HG03108 (cell line): ENCODE measurements around the gene CNTN5.
"Not testable (repeated sequence)": the region's sequence is repeated elsewhere in the genome, so short reads cannot be mapped to it uniquely, and the experiment has no call there.

Source experiments
- ATAC-seq: cut with Tn5 transposase; IDR thresholded peaks from one replicate; pipeline ENCODE4 v1.9.1; 2021; ENCODE audit warnings: moderate library complexity; ENCODE audit not compliant: unreplicated experiment

CNTN5 gene

DNA sequence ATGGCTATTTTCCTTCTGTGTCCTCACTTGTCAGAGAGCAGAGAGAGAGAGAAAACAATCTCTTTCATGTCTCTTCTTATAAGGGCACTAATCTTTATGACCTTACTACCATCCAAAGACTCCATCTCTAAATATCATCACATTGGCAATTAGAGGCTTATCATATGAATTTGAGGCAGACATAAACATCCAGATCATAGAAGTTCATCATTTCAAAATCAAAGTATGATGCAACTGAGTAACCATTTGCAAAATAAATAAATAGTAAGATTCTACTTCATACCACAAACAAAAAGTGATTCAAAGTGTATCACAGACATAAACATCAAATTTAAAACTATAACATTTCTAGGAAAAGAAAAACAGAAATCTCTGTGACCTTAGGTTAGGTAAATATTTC is 1161.6 kb downstream of the CNTN5 start:
- no peak for ATAC-seq

DNA sequence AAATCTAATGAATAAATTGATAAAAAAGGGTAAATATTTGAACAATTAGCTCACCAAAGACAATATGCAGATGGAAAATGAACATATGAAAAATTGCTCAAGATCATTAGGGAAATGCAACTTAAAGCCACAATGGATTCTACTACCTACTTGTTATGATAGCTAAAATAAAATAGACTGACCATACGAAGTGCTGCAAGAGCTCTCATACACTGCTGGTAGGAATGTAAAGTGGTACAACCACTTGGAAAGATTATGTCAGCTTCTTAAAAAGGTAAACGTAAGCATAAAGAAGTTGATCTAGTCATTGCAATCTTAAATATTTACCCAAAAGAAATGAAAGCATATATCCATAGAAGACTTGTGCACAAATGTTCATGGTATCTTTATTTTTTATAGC is 1162.2 kb downstream of the CNTN5 start:
- ATAC-seq: no peak

DNA sequence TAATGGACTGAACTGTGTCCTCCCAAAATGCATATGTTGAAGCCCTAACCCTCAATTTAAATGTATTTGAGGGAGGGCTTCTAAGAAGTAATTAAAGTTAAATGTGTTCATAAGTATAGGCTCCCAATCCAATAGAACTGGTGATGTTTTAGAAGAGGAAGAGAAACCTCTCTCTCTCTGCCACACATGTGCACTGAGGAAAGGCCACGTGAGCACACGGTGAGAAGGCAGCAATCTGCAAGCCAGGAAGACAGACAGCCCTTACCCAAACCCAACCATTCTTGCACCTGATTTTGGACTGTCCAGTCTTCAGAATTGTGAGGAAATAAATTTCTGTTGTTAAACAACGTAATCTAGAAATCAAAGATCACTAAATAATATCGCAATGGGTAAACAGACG is 1164.8 kb downstream of the CNTN5 start:
- no peak for ATAC-seq

DNA sequence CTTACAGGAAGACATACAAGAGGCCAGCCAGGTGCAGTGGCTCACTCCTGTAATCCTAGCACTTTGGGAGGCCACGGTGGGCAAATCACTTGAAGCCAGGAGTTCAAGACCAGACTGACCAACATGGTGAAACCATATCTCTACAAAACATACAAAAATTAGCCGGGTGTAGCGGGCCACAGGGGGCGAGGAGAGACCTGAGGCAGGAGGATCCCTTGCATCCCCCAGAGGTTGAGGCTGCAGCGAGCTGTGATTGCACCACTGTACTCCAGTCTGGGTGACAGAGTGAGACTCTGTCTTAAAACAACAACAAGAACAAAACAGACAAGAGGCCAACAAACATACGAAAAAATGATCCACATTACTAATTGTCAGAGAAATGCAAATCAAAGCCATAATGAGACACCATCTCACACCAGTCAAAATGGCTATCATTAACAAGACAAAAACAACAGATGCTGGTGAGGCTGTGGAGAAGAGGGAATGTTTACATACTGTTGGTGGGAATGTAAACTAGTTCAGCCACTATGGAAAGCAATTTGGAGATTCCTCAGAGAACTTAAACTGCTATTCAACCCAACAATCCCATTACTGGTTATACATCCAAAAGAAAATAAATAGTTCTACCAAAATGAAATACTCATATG is 1167.5 kb downstream of the CNTN5 start:
- ATAC-seq: no peak

DNA sequence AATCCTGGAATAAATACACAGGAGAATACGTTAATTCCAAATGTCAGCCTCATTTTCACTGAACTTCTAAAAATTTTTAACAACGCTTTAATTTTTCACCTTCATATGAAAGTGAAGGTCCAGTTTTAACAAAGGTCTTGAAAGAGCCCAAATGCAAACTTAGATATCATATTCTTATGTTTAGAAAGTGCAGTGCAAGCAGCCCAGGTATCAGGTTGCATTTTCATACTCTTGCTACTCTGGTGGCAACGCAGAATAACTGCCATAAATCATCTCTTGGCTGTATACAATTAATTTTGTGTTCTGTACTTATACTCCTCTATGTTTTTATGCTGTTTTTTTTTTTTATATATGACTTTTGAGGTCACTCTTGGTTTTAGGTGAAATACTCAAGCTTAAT is 1169.6 kb downstream of the CNTN5 start:
- no peak for ATAC-seq

DNA sequence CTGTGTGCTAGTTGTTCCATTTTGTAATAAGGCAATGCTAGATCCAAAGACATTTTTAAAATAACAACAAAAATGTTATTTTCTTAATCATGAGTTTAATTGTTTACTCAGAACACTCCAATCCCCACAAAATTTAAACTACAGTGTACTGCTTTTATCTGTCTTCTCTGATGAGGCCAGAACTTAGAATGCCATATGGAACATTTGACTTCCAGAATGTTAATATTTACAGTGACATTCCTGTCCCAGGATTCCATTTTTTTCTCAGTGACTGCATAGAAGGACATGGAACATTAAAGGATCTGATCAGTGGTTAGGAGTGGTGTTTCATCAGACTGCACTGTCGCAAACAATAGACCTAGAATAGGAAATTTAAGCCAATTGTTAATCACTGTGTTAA is 1171.4 kb downstream of the CNTN5 start:
- no peak for ATAC-seq

DNA sequence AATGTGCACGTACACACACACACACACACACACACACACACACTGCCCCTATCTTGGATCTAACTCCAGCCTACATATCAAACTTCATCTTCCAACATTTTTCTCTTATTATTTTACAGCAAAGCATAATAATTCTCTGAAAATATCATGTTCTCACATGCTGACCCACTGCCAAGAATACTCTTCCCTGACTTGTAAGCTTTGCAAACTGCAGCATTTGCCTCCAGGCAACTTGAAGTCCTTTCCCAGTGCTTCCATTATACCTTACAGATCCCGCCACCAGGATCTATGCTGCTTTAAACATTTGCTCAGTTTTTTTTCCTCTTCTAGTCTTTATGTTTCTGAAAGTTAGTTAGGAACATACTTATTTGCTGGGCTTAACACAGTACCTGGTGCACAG is 1183.0 kb downstream of the CNTN5 start:
- ATAC-seq: no peak

DNA sequence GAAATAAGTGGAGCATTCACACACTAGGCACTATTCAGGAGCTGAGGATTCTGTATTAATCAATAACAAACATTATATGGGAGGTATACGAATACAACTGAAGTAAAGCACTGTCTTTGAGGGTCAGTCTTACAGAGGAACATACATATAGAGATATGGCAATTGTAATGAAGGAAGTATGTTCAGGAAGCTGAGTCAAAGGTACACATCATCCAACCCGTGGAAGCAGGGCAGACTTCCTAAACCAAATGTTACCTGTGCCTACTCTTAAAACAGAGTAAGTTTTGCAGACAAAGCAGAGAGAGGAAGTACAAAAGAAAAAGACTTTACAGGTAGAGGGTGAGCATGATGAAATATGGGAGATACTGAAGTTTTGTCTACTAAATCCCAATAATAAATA is 1185.2 kb downstream of the CNTN5 start:
- no peak for ATAC-seq

DNA sequence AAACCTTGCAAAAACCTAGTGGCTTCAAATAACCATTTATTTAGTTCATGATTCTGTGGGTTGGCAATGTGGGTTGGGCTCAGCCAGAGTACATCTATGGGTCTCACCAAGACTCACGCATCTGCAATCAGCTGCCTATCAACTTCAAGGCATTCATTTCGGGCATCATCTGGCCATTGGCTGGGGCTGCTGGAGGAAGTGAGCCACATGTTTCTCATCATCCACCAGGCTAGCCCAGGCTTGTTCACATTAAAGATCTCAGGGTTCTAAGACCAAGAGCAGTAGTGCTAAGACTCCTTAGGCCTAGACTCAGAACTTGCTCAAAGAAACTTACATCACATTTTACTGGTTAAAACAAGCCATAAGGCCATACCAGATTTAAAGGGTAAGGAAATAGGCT is 1187.5 kb downstream of the CNTN5 start:
- ATAC-seq: no peak

DNA sequence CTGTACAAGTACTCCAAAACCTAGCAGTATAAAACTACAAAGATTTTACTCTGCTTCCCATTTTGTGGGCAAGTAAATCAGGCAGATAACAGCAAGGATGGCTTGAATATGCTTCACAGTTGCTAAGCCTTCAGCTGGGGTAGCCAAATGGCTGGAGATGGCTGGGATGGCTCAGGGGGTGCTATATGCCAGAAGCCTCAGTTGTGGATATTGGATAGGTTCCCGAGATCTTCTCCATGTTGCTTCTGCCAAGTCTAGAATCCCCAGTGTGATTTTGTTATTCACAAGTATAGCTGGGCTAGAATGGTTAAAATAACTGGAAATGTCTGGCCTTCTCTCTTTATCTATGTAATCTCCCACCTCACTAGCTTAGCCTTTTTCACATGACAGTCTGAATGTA is 1194.0 kb downstream of the CNTN5 start:
- no peak for ATAC-seq

DNA sequence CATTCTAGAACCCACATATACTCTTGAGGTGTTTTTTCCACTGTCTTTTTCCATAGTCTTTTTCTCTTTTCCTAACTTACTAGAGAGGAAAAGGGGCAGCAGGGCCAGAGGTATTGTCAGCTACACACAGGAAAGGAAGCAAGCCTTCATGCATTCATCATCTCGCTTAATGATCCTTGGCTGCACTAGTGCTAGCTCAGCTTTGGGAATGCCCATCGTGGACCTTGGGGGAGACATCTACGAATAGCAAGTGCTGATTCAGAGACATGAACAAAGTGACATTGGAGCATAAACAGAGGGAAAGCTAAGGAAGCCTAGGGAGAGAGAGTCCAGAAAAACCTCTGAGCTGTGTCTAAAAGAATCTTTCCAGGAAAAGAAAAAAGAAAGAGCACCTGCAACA is 1200.1 kb downstream of the CNTN5 start:
- ATAC-seq: no peak

DNA sequence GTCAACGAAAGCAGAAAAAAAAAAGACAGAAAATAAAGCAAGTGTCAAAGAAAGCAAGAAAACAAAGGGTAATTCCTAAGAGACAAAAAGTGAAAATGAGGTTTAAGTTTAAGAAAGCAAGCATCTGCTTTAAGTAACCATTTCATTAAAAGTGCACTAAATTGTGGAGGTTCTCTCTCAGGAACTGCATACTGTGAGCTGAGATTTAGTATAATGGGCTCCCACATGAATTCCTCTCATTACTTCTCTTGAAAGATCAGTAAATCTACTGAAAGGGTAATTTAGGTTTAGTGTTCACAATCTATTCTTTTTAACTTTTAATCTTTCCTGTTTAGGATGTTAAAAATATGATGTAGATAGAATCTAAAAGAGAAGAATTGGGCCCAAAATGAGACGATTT is 1201.0 kb downstream of the CNTN5 start:
- ATAC-seq: no peak

DNA sequence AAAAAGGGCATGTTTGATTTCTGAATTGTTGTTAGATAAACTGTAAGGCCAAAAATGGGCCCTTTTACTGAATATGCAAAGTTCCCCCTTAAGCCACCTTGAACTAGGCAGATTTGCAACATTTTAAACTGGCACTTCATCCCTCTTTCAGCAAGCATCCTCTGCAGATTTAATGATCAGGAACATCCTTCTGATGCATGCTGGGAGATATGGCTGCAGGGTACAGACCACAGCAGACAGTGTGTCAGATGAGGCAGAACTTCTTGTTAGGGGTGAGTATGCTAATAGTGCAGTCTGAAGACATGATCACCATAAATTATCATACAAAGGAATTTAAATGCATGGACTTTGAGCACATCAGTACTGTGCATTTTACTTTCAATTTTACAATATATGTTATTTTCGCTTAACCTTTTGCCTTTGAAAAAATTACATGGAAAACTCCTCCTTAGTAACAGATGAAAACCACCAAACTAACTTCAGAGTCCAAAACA is 1203.8 kb downstream of the CNTN5 start:
- ATAC-seq: no peak

DNA sequence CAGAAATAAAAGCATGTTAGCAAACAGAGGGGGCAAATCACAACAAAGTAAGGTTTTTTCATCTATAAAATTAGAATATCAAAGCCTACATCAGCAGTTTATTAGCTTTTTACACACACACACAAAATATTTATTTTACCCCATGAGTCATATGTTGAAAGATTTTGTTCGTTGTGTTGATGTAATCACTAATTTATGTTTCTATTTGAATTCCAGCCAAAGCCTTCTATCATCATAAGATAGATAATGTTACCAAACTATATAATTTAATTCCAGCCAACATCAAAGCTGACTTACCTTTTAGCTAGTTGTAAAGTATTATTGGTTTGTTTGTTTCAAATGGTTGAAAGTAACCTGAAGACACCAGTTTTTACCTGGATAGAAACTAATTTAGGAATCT is 1208.3 kb downstream of the CNTN5 start:
- no peak for ATAC-seq

DNA sequence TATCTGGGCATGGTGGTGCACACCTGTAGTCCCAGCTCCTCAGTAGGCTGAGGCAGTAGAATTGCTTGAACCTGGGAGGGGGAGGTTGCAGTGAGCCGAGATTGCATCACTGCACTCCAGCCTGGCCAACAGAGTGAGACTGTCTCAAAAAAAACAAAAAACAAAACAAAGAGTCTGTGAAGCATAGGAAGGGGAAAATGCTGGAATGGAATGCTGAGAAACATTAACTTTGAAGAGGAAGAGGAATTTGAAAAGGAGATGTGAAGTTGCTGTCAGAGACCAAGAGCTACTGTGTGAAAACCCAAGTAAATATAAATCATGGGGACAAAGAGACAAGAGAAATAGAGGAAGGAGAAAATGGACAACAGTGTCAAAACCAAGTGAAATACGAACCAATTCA is 1211.3 kb downstream of the CNTN5 start:
- no peak for ATAC-seq

DNA sequence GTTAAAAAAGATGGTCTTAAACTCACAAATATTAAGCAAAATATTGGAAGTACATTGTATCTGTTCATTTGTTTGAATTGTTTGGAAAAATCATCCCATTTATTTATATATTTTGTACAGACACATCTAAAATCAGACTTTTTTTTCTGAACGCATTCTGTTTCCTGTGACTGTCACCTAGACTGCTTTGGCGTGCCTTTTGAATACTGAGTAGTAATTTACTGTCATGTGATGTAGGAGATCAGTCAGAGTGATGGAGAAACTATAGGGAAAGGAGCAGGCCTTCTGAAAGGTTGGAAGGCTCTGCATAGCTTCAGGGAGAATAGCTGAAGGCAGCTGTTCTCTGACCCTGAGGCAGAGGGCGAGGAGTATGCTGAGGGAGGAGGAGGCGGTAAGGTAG is 1214.3 kb downstream of the CNTN5 start:
- no peak for ATAC-seq

DNA sequence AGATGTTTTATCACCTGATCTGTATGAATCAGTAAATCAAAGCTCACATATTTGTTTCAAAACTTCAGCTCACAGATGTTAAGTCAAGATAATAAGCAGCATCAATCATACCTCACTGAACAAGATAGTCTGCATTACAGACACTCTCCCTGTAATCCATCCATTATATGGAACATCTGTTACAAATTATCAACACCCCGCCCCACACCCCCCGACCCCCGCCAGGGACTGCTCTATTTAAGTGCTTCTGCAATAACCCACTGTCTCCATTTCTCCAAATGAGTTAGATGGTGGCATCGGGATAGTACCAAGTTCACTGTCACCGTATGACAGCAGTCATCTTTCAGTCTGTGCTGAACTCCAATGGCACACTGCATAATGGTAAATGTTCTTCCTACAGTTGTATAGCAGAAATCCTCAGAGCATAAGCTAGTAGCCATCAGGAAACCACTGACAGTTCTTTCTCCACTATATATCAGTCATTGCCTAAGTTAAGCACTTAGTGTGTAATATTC is 1219.3 kb downstream of the CNTN5 start:
- no peak for ATAC-seq

DNA sequence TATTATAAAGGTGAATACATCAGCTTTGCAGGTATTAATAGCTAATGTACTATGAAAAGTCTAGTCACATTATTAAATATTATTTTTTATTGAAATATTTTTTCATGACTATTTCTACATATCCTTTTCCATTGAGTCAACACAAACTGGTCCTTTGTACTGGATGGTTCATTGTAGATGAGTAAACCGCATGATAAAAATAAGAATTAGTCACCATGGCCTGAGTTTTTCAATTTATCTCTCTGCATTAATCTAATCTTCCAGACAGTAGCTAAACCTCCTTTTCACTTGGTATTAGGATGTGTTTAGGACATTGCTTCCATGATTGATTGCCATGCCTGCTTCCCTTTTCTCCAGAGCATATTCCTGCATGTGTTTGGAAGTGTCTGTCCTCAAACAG is 1227.0 kb downstream of the CNTN5 start:
- ATAC-seq: no peak

DNA sequence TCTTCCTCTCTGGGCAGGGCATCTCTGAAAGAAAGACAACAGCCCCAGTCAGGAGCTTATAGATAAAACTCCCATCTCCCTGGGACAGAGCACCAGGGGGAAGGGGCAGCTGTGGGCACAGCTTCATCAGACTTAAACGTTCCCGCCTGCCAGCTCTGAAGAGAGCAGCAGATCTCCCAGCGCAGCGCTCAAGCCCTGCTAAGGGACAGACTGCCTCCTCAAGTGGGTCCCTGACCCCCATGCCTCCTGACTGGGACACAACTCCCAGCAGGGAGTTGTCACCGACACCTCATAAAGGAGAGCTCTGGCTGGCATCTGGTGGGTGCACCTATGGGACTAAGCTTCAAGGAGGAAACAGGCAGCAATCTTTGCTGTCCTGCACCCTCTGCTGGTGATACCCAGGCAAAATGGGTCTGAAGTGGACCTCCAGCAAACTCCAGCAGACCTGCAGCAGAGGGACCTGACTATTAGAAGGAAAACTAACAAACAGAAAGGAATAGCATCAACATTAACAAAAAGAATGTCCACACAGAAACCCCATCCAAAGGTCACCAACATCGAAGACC is 1236.6 kb downstream of the CNTN5 start:
- not testable (repeated sequence) for ATAC-seq

DNA sequence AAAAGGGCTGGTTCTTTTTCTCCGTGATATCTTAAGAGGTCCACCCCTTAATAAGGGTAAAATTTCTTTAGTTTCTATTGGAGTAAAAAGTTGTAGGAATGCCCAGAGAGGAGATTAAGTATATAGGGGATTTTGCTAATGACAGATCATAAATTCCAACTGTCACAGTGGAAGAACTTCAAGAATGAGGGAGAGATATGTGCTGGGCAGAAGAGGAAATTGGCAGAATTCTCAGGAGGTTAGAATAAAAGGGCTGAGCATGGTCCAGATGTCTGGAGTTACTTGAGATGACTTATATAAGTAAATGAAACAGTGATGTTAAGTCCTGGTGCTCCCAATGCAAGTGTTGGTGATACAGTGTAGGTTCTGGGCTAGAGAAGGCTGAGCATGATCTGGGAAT is 1248.8 kb downstream of the CNTN5 start:
- ATAC-seq: no peak

DNA sequence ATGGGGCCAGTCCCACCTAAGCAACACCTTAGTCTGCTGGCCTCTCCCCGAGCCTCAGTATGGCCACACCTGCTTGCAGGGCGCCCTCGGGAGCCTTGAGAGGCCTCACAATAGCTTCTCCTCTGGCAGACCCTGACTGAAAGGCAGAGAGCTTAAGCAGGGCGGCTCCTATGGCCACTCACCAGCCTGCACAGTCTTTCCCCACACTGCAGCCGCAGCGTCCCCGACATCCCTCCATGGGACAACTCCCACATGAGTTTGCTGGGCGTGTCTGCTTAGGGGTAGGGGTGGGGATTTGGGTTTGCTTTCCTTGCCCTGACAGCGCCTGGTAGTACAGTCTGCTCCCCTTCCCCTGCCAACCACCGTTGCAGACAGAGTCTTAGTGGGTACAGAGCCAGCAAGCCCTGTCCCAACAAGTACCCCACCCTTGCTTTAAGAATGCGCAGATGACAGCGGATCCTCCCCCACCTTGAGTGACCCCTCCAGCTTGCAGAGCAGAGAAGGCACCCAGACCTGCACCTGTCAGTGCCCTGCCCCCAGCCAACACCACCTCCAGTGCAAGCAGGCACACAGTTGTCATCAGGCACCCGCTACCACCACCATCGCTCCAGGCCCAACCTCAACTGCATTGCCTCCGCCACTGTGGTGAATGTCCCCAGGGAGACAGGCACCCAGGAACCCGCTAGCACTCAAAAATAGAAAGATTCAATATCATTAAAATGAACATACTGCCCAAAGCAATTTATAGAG is 1252.5 kb downstream of the CNTN5 start:
- ATAC-seq: no peak

DNA sequence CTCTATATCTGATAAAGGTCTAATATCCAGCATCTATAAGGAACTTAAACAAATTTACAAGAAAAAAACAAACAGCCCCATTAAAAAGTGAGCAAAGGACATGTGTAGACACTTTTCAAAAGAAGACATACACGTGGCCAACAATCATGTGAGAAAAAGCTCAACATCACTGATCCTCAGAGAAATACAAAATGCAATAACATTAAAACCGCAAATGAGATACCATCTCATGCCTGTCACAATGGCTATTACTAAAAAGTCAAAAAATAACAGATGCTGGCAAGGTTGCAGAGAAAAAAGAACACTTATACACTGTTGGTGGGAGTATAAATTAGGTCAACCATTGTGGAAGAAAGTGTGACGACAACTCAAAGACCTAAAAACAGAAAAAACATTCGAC is 1253.7 kb downstream of the CNTN5 start:
- not testable (repeated sequence) for ATAC-seq
